HK-2 (cell line): ENCODE results near the gene TLX3.
"Not testable (repeated sequence)": the region's sequence is repeated elsewhere in the genome, so short reads cannot be mapped to it uniquely, and the experiment has no call there.

Source experiments
- DNase-seq: peaks from one replicate; pipeline ENCODE4 v3.0.0-alpha.2; 2018; ENCODE audit not compliant: unreplicated experiment

The TLX3 gene

DNA sequence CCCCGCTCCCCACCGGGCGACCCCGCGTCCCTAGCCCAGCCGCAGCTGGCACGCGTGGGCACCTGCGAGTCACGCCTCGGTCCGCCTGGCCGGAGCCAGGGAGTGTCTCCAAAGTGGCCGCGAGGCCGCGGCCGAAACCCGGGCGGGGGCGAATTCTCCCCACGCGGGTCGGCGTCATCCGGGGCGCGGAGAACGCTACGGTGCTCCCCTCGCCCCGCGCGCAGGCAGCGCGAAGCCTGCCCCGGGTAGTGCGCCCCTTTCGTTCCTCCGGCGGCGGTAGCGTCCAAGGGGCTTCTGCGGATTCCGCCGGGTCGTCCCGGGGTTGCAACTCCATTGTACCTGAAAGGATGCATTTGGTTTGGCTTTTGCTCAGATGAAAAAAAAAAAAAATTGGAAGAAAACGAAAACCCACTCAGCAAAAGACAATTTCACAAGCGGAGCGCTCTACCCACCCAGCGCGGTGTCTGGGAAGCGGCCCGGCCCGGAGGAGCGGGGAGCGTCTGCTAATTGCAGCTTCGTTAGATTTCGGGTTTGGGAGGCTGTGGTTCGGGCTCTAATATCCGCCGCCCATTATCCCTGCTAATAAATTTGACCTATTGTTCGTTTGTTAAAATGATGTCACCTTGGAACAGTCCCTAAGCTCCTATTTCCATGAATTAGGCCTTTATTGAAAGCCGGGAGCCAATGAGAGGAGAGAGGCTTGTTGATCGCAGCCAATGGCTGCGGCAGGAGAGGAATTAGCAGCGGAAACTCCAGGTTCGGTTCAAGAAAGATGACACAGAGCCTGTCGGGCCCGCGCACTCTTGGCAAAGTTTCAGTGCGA, at the start of gene TLX3:
Gene TLX3, plus strand, starts transcription at position 796 of the 823 bp plus-strand sequence. CDS start 118 bp downstream, outside the sequence.
- DNase-seq, result no peak

DNA sequence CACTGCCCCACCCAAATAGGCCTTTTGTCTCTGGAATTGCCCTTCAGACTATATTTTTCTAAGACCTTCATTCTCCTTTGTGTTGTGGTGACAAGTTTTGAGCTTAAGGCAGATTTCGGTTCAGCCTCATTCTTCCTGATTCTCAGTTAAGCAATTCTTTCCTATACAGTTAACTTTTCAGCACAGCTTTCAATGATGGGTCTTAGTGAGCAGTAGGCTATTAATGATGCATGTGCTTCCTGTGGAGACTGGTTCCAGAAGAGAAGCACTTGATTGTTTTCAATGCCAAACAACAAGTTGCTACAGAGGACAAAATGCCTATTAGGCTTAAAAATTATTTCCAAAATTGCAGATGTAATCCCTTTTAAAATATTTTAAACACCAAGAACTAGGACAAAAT, 47.7 kb upstream of the TLX3 start:
- DNase-seq, result no peak

DNA sequence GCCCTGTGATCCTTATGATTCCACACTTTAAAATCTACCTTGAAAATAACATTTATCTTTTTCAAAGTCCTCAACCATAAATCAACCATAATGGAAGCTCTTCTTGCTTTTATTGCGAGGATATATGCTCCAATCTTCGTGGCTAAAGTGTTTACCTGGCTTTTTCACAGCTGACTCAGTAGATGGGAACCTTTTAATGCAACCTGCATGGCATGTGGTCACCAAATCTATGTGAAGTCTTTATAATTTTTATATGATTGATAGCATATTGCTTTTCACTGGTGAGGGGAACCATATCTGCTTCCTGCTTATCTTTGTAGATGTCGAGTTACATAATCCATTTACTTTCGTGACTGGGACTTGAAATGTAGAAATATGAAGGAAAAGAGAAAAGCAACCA, 47.1 kb upstream of the TLX3 start:
- no peak for DNase-seq

DNA sequence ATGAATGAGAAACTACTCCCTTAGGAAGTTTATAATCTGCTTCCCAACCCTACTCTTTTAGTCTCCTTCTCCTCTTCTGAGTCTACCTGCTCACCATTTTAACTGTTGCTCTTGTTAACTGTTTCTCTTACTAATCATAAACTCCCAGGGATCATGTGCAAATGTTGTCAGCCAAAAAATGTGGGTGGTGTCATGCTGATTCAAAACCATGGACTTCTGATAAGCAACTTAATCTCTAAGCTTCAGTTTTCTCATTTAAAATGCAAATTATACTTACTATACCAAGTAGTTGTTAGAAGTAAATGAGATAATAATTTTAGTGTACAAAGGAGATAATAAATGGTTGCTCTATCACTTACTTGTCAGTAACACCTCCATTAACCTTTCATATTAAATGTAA, 45.9 kb upstream of the TLX3 start:
- no peak for DNase-seq

DNA sequence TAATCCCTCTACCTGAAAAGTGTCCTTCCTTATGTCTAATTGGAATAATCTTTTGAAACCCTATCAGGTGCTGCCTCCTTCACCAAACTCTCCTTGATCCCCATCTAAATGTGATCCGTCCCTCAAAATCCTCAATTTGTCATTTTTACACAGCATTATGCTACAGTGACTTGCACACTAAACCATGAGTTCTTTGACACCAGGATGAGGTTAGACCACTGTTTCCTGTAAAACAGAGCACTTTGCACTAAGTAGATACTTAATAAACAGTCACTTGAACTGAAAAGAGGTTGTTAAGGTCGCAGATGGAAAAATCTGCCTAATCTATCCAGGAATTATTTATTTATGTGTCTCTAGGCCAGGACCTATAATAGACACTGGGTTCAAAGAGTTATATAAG, 44.2 kb upstream of the TLX3 start:
- no peak for DNase-seq

DNA sequence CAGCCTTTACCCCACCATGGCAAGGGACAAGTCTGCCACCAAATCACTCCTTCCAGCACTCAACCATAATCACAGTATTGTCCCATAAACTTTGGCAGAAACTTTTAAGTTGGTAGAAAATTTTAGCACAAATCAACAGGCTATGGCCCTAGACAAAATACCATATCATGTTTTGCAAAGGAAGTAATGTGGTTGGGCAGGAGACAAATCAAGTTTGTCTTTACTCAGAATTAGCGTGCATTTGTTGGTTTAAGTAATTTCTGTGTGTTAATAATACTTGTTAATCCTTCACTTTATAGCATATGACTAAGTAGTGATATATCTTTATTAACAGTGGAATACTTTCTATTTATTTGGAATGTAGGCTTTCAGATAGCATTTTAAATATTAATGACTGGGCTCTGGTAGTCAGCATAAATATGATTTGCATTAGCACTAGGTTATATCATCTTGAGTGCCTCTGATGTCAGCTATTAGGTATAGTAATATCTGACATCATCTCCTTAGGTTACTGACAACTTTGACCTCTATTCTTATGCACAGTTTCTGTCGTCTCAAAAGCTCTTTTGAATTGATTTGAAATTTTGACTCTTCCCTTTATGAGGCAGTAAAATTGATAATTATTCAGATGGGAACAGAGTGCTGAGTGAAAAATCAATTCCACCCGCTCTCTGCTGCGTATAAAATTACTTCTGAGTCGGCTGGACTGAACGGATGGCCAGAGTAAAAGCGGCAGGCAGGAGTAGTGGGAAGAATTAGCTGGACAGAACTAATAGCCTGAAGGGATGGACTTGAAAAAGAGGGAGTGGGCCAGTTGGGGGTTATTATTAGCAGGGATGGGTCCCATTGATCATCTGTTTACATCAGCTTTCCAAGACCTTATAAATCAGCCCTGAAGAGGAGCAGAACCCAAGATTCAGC, 40.1 kb upstream of the TLX3 start:
- DNase-seq, result no peak

DNA sequence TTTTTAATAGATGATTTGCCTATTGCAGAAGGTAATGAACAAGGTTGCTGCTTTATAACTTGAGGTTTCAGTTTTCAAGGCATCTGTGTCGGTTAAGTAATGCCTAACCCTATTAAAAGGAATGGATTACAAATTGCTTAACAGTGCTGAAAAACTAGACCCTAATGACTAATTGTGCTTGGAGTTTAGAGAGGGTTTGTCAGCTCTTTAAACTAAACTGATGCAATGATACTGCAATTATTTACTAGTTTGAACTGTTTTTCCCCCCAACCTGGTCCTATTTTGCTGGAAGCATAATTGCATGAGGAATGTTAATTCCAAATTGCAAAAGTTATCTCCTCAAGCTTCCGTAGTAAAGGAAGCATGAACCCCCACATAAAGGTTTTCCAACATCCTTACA, 39.3 kb upstream of the TLX3 start:
- no peak for DNase-seq

DNA sequence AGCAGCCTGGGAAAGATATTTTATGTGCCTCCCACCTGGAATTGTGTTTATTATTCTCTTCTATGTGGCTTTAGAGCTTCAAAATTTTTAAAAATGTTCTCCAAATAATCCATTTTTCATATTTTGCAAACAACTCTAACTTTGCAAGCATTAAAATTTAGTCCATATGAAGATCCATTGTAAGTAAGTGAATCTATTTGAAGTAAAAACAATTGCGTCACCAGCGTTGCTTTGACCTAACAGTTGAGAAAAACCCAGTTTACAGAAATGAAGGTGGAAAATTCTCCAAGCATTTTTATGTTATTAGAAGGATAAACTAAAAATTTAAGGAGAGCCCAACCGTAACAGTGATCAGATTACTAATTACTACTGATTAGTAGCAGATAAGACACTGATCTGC, 38.9 kb upstream of the TLX3 start:
- DNase-seq, result no peak

DNA sequence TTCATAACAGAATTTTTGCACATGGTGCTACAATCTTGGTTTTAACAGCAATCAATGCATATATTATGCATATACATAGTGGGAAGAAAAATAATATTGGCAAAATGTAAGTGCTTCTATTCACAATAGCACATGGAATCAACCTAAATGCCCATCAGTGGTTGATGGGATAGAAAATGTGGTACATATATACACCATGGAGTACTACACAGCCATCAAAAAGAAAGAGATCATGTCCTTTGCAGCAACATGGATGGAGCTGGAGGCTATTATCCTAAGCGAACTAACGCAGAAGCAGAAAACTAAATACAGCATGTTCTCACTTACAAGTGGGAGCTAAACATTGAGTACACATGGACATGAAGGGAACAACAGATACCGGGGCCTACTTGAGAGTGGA, 37.2 kb upstream of the TLX3 start:
- DNase-seq, result no peak

DNA sequence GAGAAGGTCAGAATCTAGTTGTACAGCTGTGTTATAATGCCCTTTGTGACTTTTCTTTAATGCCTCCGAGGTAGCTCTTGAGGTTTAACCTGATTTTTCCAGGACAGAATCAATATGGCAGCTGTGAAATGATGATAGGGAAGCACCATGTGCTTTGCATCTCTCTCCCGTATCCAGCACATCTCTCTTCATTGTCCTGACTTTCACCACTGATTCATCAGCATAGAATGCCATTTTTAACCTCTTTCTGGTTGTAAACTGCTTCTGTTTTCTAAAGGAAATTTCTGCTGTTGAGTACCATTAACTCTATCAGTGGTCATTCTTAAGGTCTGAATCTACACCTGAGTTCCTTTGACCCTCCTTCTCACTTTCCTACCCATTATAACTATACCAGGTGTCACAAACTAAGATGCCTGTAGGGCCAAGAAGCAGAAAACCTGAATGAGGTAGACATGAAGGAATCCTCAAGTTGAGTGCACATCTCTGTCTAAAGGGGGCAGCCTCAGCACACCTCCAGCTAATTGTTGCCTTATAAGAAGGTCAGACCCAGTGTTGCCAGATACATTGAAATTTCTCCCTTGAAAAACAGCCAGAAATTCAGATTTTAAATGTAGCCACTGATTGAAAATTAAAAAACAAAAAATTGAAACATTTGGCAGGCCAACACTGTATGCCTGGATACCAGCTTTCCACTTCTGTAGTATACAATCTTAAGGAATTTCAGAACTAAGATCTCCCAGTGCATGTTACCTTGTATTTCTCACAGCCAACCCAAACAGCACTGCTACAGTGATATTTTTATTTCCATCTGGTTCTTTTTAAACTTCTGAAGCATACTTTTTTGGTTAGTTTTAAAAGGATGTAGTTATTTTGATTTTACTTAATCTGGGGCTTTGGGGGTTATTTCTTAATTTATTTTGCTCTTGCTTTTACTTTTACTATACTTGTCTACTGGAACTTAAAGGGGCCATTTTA, 35.8 kb upstream of the TLX3 start:
- no peak for DNase-seq

DNA sequence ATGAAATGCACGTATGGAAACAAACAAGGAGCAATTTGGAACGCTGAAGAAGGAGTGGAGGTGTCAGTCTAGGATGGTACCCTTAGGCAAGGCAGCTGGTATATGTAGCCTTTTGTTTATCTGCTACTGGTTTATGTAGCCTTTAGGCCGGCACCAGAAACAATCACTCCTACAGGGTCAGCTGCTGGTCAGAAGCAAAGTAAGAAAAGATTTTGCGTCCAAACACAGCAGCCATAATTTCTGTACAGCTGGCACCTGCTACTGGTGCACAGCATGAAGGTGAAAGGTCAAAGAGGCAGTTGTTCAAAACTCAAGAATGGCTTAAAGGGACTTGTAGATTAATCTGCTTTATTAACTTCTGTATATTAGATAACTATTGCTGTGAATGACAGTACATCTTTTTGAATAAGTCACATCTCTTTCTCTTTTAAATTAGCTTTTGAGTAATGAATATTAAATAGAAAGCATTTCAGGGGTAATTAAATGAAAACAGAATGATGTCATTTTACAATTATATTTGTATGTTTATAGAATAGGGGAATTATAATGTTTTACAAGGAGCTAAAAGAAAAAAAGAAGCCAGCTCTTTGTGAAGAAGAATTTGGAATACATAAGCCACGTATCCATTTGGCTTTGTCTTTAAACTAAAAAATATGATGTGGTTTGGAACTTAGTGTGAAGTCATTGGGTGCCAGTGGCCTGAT, 33.1 kb upstream of the TLX3 start:
- DNase-seq, result no peak

DNA sequence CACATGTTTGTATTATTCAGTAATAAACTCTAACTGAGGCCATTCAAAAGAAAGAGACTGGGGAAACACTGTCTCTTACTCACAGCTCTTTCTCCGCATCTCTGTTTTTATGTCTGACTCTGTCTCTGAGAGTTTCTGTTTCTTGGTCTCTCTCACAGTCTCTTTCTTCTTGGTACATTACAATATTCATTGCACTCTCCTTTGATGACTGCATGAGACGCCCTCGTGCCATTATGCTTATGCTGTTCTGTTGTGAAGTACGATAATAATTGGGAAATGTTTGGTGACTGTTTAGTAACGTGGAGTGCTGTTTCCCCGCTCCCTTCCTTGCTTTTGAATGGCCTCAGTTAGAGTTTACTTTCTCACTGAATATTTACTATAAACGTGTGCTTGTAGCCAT, 25.3 kb upstream of the TLX3 start:
- DNase-seq, result no peak

DNA sequence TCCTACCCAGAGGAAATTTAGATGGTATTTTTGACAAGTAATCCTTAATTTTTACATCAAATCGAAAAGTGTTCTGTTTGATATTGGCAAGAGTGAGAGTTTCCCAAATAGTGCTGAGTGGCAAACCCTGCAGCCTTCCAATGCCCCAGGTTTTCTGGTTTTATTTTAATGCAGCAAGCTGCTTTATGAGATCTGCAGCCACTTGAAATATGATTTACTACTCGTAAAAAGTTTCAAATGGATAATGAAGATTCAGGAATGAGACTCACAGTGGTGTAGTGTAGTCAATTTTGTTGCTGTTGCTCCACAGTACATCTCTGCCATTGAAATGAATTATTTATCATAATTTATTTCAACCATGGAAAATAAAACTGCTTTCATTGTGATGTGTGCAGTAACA, 23.6 kb upstream of the TLX3 start:
- DNase-seq, result no peak

DNA sequence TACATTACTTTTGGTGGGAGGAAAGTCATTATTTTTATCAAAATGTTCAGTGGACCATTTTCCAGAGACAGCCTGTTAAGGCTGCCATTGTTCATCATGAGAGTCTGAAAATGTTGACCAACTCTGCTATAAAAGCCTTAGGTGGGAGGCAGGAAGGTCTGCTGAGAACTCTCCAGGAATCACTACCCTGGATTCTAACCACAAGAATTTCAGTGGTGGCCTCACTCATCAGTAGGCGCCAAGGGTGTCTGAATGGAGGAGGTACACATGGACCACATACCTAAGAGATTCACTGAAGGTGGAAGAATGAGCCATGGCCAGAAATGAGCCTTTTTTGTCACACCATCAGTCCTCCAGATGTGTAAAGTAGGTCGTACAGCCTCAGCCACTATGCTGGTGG, 21.0 kb upstream of the TLX3 start:
- no peak for DNase-seq

DNA sequence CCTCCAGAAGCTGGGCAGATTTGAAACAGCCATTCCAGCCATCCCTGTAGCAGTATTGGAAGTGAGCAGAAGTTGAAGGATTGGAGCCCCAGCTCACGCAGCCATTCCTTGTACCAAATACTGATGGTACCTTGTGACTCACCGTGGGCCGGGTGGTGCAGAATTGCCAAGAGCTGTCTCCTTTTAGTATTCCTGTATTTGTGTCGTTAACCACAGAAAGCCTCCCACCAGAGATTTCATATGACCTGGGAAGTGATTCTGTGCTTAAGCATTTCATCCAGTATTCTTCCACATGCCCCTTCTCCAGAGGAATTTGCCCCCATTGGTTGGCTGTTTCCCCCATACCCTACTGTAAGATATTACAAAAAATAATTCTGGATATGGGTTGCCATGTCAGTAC, 17.7 kb upstream of the TLX3 start:
- no peak for DNase-seq

DNA sequence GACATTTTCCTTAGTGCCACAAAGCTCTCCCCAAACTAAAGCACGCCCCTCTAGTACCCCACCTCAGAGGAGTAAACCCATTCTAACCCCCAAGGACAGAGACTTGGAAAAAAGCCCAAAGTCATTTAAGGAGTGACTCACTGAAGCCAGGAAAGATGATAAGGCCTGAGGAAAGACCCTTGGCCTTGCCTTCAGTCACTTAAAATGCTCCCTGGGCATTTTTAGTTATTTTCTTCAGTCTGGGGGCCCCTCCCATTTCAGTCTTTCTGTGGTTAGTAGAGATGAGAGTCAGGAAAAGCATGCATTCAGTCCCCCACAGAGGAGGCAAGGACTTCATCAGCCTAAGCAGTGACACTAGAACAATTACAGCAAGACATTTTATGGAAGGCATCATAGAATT, 13.7 kb upstream of the TLX3 start:
- DNase-seq, result no peak

DNA sequence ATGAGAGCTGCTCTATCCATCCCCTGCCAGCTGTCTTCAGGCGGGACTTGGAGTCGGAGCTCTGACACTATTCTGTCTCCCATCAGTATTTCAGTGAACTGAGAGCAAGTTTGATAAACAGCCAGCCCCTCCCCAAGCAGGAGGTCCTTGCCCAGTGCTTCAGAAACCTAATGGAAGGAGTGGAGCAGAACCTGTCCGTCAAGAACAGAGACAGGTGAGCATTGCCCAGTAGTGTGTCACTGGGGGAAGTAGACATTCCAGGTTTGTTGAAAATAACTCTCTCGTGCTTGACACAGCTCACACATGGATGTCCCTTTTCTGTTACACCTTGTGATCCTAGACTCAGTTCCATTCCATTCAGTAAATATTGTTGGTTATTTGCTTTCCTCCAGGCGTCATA, 13.2 kb upstream of the TLX3 start:
- DNase-seq, result no peak

DNA sequence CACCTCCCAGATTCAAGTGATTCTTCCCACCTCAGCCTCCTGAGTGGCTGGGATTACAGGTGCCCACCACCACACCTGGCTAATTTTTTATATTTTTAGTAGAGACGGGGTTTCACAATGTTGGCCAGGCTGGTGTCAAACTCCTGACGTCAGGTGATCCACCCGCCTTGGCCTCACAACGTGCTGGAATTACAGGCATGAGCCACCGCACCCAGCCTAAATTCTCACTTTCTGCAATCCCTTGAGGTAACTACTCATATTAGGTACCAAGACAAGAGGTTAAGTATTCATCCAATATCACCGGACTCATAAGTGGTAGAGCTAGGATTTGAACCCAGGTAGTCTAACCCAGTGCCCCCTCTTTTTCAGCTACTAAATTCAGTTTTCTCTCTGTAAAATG, 11.1 kb upstream of the TLX3 start:
- DNase-seq, result not testable (repeated sequence)

DNA sequence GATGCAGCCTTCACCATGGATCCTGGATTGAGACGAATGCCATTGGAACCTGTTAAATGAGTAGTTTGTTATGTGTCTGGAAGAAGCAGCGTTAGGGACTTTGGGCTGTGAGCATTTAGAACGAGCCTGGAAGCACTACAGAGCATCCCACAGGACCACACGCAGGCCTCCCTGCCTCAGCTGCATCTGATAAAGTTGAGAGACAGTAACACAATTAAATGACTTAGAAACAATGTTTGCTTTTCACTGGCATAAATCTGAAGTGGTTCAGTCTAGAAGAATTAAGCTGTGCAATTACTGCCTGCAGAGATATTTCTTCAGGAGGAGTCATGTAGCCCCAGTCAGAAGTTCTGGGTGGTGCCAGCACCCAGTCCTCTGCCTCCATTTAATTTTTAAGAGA, 9.8 kb upstream of the TLX3 start:
- no peak for DNase-seq

DNA sequence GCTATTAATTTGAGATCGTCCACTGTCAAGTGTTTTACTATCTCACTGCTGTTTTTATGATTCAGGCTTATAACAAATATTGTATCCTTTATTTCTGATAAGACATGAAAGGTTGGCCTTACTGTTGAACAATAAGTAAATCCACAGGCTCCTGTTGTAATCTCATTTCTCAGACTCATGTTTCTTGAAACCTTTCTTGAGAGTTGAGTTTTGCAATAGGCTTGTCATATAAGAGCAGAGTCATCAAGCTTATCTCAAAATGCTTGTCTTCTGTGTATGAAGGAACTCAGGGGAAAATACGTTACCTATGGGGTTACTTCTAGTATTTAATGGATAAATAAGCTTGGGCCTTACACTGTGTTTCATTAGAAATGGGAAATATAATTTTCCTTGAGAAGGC, 9.2 kb upstream of the TLX3 start:
- DNase-seq, result no peak

DNA sequence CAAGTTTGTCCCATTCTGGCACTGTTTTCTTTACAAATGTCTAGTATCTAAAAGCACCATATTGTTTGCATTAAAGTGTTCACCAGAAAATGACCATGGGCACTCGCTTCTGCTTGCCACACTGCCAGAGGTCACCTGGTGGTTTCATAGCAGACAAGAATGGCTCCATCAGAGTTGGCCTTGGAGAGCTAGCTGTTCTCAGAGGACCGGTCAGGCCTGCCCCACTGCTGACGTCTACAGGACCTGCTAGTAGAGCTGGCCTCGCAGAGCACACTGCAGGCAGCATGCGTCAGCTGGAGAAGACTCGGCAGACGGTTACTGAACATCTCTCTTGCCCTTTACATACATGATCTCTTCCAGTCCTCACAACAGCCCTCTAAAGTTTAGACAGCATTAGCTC, 8.7 kb upstream of the TLX3 start:
- no peak for DNase-seq
